GM23338 (cell line): ENCODE data around the gene ATXN7. TPM values are rescaled to one million over a fixed set of nuclear protein-coding genes. Genes with fewer than 3 reads are reported as not detected.

ENCODE experiments used
- ATAC-seq: fragments of 200-7000 bp; cut with Tn5 transposase; 3 replicates; pipeline ENCODE4 v1.9.1; 2020
- DNase-seq: peaks from one replicate; pipeline ENCODE4 v3.0.0-alpha.2; 2015; ENCODE audit warnings: low spot score
- H2AFZ ChIP-seq: fragments of 200-600 bp; sonication (generic); 2 replicates; pipeline ENCODE4 v1.8.0; 2016; ENCODE audit warnings: antibody characterized with exemption, mild to moderate bottlenecking, moderate library complexity
- H3F3A ChIP-seq: fragments of 200-600 bp; sonication (generic); replicated peaks from 2 replicates; pipeline ENCODE4 v1.8.0; 2017; ENCODE audit warnings: antibody characterized with exemption, mixed run types, low read depth
- H3K27ac ChIP-seq: fragments of 200-600 bp; sonication (generic); 2 replicates; pipeline ENCODE4 v1.6.1; 2016; ENCODE audit warnings: low read depth
- H3K27me3 ChIP-seq: fragments of 200-600 bp; sonication (generic); 2 replicates; pipeline ENCODE4 v1.8.0; 2016; ENCODE audit warnings: mild to moderate bottlenecking, mixed run types, moderate library complexity; ENCODE audit not compliant: insufficient read depth
- H3K36me3 ChIP-seq: fragments of 200-600 bp; sonication (generic); 2 replicates; pipeline ENCODE4 v1.8.0; 2016; ENCODE audit warnings: mild to moderate bottlenecking; ENCODE audit not compliant: insufficient read depth
- H3K4me1 ChIP-seq: fragments of 200-600 bp; sonication (generic); 2 replicates; pipeline ENCODE4 v1.8.0; 2016; ENCODE audit warnings: mild to moderate bottlenecking, moderate library complexity; ENCODE audit not compliant: insufficient read depth
- H3K4me2 ChIP-seq: fragments of 200-600 bp; sonication (generic); 2 replicates; pipeline ENCODE4 v1.7.1; 2017; ENCODE audit warnings: mixed run types
- H3K4me3 ChIP-seq: fragments of 200-600 bp; sonication (generic); 2 replicates; pipeline ENCODE4 v1.6.1; 2016; ENCODE audit warnings: mixed run types
- H3K79me2 ChIP-seq: fragments of 200-600 bp; sonication (generic); replicated peaks from 2 replicates; pipeline ENCODE4 v1.8.0; 2017; ENCODE audit warnings: mild to moderate bottlenecking; ENCODE audit not compliant: insufficient read depth
- H3K9me2 ChIP-seq: fragments of 200-600 bp; sonication (generic); 2 replicates; pipeline ENCODE4 v1.8.0; 2017; ENCODE audit not compliant: insufficient read depth
- H4K20me1 ChIP-seq: fragments of 200-600 bp; sonication (generic); replicated peaks from 2 replicates; pipeline ENCODE4 v1.8.0; 2017; ENCODE audit warnings: mild to moderate bottlenecking; ENCODE audit not compliant: insufficient read depth
- H3K27ac Mint-ChIP-seq: 2 replicates; pipeline ENCODE4 v1.8.0; 2020; ENCODE audit warnings: inconsistent platforms, mild to moderate bottlenecking, moderate library complexity, mixed read lengths
- H3K27me3 Mint-ChIP-seq: 3 replicates; pipeline ENCODE4 v1.8.0; 2022; ENCODE audit warnings: low read depth, mild to moderate bottlenecking, moderate library complexity, mixed read lengths, inconsistent platforms; ENCODE audit not compliant: insufficient read depth, poor library complexity
- H3K36me3 Mint-ChIP-seq: 3 replicates; pipeline ENCODE4 v1.8.0; 2021; ENCODE audit warnings: low read depth, mild to moderate bottlenecking, inconsistent platforms, moderate library complexity, mixed read lengths
- H3K4me1 Mint-ChIP-seq: 3 replicates; pipeline ENCODE4 v1.8.0; 2020; ENCODE audit warnings: mild to moderate bottlenecking, inconsistent platforms, mixed read lengths
- H3K4me3 Mint-ChIP-seq: 3 replicates; pipeline ENCODE4 v1.8.0; 2021; ENCODE audit warnings: moderate library complexity, mild to moderate bottlenecking, inconsistent platforms, mixed read lengths
- H3K9me3 Mint-ChIP-seq: 3 replicates; pipeline ENCODE4 v1.8.0; 2020; ENCODE audit warnings: moderate library complexity, mild to moderate bottlenecking, inconsistent platforms, mixed read lengths
- CREB1 ChIP-seq: fragments of 250-450 bp; sonication (Bioruptor Pico); IDR thresholded peaks from 2 replicates; pipeline ENCODE4 v1.5.0; 2020; ENCODE audit warnings: low read depth, mild to moderate bottlenecking, moderate library complexity
- EZH2 ChIP-seq: fragments of 200-600 bp; sonication (generic); IDR thresholded peaks from one replicate; pipeline ENCODE4 v1.8.0; 2017; ENCODE audit warnings: antibody characterized with exemption, mild to moderate bottlenecking, low read depth; ENCODE audit not compliant: unreplicated experiment
- EZH2phosphoT487 ChIP-seq: fragments of 200-600 bp; sonication (generic); IDR thresholded peaks from one replicate; pipeline ENCODE4 v1.8.1; 2018; ENCODE audit warnings: antibody characterized with exemption; ENCODE audit not compliant: unreplicated experiment
- JUNB ChIP-seq: IDR thresholded peaks from one replicate; pipeline ENCODE4 v1.6.1; 2016; ENCODE audit warnings: antibody characterized with exemption; ENCODE audit not compliant: unreplicated experiment
- NANOG ChIP-seq: IDR thresholded peaks from 2 replicates; pipeline ENCODE4 v1.6.1; 2016; ENCODE audit warnings: antibody characterized with exemption, borderline replicate concordance
- POLR2AphosphoS5 ChIP-seq: IDR thresholded peaks from 2 replicates; pipeline ENCODE4 v1.6.1; 2016; ENCODE audit warnings: antibody characterized with exemption, low read depth
- STAT1 ChIP-seq: IDR thresholded peaks from one replicate; pipeline ENCODE4 v1.6.1; 2016; ENCODE audit warnings: antibody characterized with exemption; ENCODE audit not compliant: unreplicated experiment
- ZNF114 ChIP-seq: fragments of 250-450 bp; sonication (Bioruptor Pico); IDR thresholded peaks from 2 replicates; pipeline ENCODE4 v1.5.0; 2020; ENCODE audit warnings: mild to moderate bottlenecking, moderate library complexity
- ZNF331 ChIP-seq: fragments of 250-450 bp; sonication (Bioruptor Pico); IDR thresholded peaks from 2 replicates; pipeline ENCODE4 v1.5.0; 2020; ENCODE audit warnings: low read depth, mild to moderate bottlenecking, moderate library complexity
- polyA plus RNA-seq: library from polyadenylated mRNA; unstranded; fragments of >200 nt; fragmentation: Nextera tagmentation; extraction: Ambion mirVana; gene quantifications from 2 replicates; pipeline ENCODE4 v1.2.1, GENCODE V29; 2016
- total RNA-seq: library from RNA; depleted of rRNA; stranded (reverse); fragments of >200 nt; shearing (Covaris generic); gene quantifications from 2 replicates; pipeline ENCODE4 v1.2.3, GENCODE V29; 2014
- TF ChIP-seq, protein P1 (sequence below): IDR thresholded peaks from one replicate; pipeline ENCODE4 v1.6.1; 2018; ENCODE audit warnings: antibody characterized with exemption; ENCODE audit not compliant: unreplicated experiment
- TF ChIP-seq, protein P2 (sequence below): fragments of 250-450 bp; sonication (Bioruptor Pico); IDR thresholded peaks from 2 replicates; pipeline ENCODE4 v1.5.0; 2020; ENCODE audit warnings: mild to moderate bottlenecking, moderate library complexity
- TF ChIP-seq, protein P3 (sequence below), 2 experiments: fragments of 200-600 bp in 1 of 2; sonication (generic) in 1 of 2; conservative IDR thresholded peaks; 2 replicates each; pipeline versions ENCODE4 v1.5.1 to v1.6.1; 2016 to 2017; ENCODE audit warnings: antibody characterized with exemption in 2 of 2, low read depth in 2 of 2, mild to moderate bottlenecking in 2 of 2, moderate library complexity in 1 of 2
- TF ChIP-seq, protein P4 (sequence below): IDR thresholded peaks from 2 replicates; pipeline ENCODE4 v1.6.1; 2016; ENCODE audit warnings: antibody characterized with exemption

ATXN7 gene
- total and polyA plus RNA-seq, 2 experiments from 2014 or later = 4.0 to 17.2 TPM

DNA sequence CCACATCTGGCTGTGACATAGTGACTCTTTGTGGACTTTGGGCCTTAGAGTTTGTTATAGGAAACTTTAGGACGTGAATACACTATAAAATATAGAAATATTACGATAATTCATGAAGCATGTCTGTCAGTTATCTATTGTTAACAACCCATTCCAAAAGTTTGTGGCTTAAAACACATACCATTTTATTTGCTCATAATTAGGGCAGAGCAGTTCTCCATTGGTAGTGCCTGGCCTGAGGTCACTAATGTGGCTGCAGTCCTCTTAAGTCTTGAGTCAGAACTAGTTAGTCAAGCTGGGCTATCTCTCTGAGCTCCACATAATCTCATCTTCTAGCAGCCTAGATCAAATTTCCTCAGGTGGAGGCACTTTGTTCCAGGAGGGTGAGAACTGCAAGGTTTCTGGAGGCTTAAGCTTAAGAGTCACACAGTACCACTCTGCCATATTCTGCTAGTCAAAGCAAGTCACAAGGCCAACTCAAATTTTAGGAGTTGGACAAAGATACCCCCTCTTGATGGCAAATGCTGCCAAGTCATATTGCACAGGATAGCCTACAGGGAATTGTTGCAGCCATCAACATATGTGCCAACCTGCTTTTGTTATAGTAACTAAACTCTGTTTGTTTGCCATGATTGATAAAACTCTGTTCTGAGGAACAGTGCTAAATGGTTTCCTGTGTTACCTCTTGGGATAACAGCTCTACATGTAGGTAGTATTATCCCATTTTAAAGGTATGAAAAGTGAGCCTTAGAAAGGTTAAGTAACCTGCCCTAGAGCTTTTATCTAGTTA is 8.7 kb downstream of the ATXN7 start:
- no peak overlapping the region for H3K4me3 Mint-ChIP-seq
- H3K36me3 Mint-ChIP-seq = no peaks in the 10 kb centered on the region
- Histone ChIP-seq H3K4me3 (no peak overlapping the region), H3F3A (no peaks in the 10 kb centered on the region), H3K27me3 (no peaks in the 10 kb centered on the region), H3K4me1 (peaks cover 16% of the 10 kb centered on the region), H3K9me2 (no peaks in the 10 kb centered on the region), H3K79me2 (peaks cover 99% of the 10 kb centered on the region), H3K36me3 (no peaks in the 10 kb centered on the region), H3K27ac (no peak overlapping the region), H4K20me1 (no peaks in the 10 kb centered on the region), H2AFZ (no peak overlapping the region), H3K4me2 (no peak overlapping the region)
- TF ChIP-seq, protein P1, sequence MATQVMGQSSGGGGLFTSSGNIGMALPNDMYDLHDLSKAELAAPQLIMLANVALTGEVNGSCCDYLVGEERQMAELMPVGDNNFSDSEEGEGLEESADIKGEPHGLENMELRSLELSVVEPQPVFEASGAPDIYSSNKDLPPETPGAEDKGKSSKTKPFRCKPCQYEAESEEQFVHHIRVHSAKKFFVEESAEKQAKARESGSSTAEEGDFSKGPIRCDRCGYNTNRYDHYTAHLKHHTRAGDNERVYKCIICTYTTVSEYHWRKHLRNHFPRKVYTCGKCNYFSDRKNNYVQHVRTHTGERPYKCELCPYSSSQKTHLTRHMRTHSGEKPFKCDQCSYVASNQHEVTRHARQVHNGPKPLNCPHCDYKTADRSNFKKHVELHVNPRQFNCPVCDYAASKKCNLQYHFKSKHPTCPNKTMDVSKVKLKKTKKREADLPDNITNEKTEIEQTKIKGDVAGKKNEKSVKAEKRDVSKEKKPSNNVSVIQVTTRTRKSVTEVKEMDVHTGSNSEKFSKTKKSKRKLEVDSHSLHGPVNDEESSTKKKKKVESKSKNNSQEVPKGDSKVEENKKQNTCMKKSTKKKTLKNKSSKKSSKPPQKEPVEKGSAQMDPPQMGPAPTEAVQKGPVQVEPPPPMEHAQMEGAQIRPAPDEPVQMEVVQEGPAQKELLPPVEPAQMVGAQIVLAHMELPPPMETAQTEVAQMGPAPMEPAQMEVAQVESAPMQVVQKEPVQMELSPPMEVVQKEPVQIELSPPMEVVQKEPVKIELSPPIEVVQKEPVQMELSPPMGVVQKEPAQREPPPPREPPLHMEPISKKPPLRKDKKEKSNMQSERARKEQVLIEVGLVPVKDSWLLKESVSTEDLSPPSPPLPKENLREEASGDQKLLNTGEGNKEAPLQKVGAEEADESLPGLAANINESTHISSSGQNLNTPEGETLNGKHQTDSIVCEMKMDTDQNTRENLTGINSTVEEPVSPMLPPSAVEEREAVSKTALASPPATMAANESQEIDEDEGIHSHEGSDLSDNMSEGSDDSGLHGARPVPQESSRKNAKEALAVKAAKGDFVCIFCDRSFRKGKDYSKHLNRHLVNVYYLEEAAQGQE = no peak
- TF ChIP-seq, protein P2, sequence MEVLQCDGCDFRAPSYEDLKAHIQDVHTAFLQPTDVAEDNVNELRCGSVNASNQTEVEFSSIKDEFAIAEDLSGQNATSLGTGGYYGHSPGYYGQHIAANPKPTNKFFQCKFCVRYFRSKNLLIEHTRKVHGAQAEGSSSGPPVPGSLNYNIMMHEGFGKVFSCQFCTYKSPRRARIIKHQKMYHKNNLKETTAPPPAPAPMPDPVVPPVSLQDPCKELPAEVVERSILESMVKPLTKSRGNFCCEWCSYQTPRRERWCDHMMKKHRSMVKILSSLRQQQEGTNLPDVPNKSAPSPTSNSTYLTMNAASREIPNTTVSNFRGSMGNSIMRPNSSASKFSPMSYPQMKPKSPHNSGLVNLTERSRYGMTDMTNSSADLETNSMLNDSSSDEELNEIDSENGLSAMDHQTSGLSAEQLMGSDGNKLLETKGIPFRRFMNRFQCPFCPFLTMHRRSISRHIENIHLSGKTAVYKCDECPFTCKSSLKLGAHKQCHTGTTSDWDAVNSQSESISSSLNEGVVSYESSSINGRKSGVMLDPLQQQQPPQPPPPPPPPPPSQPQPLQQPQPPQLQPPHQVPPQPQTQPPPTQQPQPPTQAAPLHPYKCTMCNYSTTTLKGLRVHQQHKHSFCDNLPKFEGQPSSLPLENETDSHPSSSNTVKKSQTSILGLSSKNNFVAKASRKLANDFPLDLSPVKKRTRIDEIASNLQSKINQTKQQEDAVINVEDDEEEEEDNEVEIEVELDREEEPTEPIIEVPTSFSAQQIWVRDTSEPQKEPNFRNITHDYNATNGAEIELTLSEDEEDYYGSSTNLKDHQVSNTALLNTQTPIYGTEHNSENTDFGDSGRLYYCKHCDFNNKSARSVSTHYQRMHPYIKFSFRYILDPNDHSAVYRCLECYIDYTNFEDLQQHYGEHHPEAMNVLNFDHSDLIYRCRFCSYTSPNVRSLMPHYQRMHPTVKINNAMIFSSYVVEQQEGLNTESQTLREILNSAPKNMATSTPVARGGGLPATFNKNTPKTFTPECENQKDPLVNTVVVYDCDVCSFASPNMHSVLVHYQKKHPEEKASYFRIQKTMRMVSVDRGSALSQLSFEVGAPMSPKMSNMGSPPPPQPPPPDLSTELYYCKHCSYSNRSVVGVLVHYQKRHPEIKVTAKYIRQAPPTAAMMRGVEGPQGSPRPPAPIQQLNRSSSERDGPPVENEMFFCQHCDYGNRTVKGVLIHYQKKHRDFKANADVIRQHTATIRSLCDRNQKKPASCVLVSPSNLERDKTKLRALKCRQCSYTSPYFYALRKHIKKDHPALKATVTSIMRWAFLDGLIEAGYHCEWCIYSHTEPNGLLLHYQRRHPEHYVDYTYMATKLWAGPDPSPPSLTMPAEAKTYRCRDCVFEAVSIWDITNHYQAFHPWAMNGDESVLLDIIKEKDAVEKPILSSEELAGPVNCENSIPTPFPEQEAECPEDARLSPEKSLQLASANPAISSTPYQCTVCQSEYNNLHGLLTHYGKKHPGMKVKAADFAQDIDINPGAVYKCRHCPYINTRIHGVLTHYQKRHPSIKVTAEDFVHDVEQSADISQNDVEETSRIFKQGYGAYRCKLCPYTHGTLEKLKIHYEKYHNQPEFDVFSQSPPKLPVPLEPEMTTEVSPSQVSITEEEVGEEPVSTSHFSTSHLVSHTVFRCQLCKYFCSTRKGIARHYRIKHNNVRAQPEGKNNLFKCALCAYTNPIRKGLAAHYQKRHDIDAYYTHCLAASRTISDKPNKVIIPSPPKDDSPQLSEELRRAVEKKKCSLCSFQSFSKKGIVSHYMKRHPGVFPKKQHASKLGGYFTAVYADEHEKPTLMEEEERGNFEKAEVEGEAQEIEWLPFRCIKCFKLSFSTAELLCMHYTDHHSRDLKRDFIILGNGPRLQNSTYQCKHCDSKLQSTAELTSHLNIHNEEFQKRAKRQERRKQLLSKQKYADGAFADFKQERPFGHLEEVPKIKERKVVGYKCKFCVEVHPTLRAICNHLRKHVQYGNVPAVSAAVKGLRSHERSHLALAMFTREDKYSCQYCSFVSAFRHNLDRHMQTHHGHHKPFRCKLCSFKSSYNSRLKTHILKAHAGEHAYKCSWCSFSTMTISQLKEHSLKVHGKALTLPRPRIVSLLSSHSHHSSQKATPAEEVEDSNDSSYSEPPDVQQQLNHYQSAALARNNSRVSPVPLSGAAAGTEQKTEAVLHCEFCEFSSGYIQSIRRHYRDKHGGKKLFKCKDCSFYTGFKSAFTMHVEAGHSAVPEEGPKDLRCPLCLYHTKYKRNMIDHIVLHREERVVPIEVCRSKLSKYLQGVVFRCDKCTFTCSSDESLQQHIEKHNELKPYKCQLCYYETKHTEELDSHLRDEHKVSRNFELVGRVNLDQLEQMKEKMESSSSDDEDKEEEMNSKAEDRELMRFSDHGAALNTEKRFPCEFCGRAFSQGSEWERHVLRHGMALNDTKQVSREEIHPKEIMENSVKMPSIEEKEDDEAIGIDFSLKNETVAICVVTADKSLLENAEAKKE (CRISPR knock-in tag) = no peak
- TF ChIP-seq EZH2 = no peak
- no peak for TF ChIP-seq JUNB
- TF ChIP-seq, protein P3, sequence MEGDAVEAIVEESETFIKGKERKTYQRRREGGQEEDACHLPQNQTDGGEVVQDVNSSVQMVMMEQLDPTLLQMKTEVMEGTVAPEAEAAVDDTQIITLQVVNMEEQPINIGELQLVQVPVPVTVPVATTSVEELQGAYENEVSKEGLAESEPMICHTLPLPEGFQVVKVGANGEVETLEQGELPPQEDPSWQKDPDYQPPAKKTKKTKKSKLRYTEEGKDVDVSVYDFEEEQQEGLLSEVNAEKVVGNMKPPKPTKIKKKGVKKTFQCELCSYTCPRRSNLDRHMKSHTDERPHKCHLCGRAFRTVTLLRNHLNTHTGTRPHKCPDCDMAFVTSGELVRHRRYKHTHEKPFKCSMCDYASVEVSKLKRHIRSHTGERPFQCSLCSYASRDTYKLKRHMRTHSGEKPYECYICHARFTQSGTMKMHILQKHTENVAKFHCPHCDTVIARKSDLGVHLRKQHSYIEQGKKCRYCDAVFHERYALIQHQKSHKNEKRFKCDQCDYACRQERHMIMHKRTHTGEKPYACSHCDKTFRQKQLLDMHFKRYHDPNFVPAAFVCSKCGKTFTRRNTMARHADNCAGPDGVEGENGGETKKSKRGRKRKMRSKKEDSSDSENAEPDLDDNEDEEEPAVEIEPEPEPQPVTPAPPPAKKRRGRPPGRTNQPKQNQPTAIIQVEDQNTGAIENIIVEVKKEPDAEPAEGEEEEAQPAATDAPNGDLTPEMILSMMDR (conservative IDR thresholded peaks at IDR 0.05; ENCODE audit: low read depth in 2 of 2) = no peak
- TF ChIP-seq ZNF331 (CRISPR knock-in tag) = no peak
- no peak for TF ChIP-seq CREB1 (CRISPR knock-in tag)
- TF ChIP-seq STAT1 = no peak
- TF ChIP-seq, protein P4, sequence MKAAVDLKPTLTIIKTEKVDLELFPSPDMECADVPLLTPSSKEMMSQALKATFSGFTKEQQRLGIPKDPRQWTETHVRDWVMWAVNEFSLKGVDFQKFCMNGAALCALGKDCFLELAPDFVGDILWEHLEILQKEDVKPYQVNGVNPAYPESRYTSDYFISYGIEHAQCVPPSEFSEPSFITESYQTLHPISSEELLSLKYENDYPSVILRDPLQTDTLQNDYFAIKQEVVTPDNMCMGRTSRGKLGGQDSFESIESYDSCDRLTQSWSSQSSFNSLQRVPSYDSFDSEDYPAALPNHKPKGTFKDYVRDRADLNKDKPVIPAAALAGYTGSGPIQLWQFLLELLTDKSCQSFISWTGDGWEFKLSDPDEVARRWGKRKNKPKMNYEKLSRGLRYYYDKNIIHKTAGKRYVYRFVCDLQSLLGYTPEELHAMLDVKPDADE = no peak
- TF ChIP-seq ZNF114 (CRISPR knock-in tag) = no peak
- no peak for TF ChIP-seq POLR2AphosphoS5
- no peak for TF ChIP-seq NANOG
- TF ChIP-seq EZH2phosphoT487 = no peak
- ATAC-seq (peak; percentile 44; the same call in 2 of the 3 replicates), DNase-seq (no peak)
- H3K27me3 Mint-ChIP-seq = no peaks in the 10 kb centered on the region
- H3K4me1 Mint-ChIP-seq = peaks cover 26% of the 10 kb centered on the region
- H3K27ac Mint-ChIP-seq = no peak overlapping the region
- H3K9me3 Mint-ChIP-seq = no peaks in the 10 kb centered on the region
